ENCODE results near the gene HAPSTR1.
"Not testable (repeated sequence)": the region's sequence is repeated elsewhere in the genome, so short reads cannot be mapped to it uniquely, and the experiment has no call there.

The HAPSTR1 gene

GRCh38 chr16:9087733-9088132, 3.7 kb upstream of the HAPSTR1 start:
- not testable (repeated sequence) for H3K4me1 ChIP-seq (ENCODE audit: control insufficient read depth, insufficient read depth, low read length, poor library complexity, severe bottlenecking); H3K4me3 ChIP-seq (ENCODE audit: extremely low read depth, insufficient read depth, low read length, poor library complexity, severe bottlenecking); H3K36me3 ChIP-seq (ENCODE audit: control insufficient read depth, insufficient read depth, low read length); H3K27ac ChIP-seq (ENCODE audit: low read depth, low read length, severe bottlenecking); H3K9me3 ChIP-seq (ENCODE audit: control insufficient read depth, low read length)
- 85 to 97% methylated on average over 4 to 5 of the region's 7 CpGs for WGBS, 2 experiments (ENCODE audit: insufficient coverage in 2 of 2)

DNA sequence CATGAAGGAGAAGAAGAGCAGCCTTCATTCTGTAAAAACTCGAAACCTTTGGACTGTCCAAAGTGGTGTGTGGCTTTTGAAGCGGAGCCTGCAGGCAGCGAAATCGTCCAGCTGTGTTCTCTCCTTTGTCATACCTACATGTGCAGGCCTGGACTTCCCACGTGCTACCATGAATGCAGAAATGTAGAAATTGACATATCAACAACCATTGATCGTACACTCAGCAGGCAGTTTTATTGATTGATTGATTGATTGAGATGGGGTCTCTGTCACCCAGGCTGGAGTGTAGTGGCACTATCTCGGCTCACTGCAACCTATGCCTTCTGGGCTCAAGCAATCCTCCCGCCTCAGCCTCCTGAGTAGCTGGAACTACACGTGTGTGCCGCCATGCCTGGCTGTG, 2.6 kb upstream of the HAPSTR1 start:
- H3K4me1 ChIP-seq (ENCODE audit: control insufficient read depth, insufficient read depth, low read length, poor library complexity, severe bottlenecking): peaks cover 4% of the 10 kb centered on the region
- H3K36me3 ChIP-seq (ENCODE audit: control insufficient read depth, insufficient read depth, low read length): peaks cover 11% of the 10 kb centered on the region
- no peak overlapping the region for H3K4me3 ChIP-seq (ENCODE audit: extremely low read depth, insufficient read depth, low read length, poor library complexity, severe bottlenecking)

GRCh38 chr16:9089660-9090059, 1.8 kb upstream of the HAPSTR1 start:
- Histone ChIP-seq H3K4me3 (ENCODE audit: extremely low read depth, insufficient read depth, low read length, poor library complexity, severe bottlenecking) (peak overlapping the region; percentile 52), H3K27ac (ENCODE audit: low read depth, low read length, severe bottlenecking) (peak overlapping the region; percentile 84), H3K9me3 (ENCODE audit: control insufficient read depth, low read length) (no peaks in the 10 kb centered on the region), H3K36me3 (ENCODE audit: control insufficient read depth, insufficient read depth, low read length) (peaks cover 18% of the 10 kb centered on the region), H3K4me1 (ENCODE audit: control insufficient read depth, insufficient read depth, low read length, poor library complexity, severe bottlenecking) (peaks cover 4% of the 10 kb centered on the region)
- 83 to 94% methylated on average over 2 to 3 of the region's 6 CpGs for WGBS, 2 experiments (ENCODE audit: insufficient coverage in 2 of 2)

More for the DNA sequence above, 2.6 kb upstream of the HAPSTR1 start:
- Histone ChIP-seq H3K27ac (ENCODE audit: low read depth, low read length, severe bottlenecking) (no peak overlapping the region), H3K9me3 (ENCODE audit: control insufficient read depth, low read length) (no peaks in the 10 kb centered on the region)
- WGBS, 2 experiments (ENCODE audit: insufficient coverage in 2 of 2): 93 to 97% methylated on average over 7 to 8 of the region's 10 CpGs

DNA sequence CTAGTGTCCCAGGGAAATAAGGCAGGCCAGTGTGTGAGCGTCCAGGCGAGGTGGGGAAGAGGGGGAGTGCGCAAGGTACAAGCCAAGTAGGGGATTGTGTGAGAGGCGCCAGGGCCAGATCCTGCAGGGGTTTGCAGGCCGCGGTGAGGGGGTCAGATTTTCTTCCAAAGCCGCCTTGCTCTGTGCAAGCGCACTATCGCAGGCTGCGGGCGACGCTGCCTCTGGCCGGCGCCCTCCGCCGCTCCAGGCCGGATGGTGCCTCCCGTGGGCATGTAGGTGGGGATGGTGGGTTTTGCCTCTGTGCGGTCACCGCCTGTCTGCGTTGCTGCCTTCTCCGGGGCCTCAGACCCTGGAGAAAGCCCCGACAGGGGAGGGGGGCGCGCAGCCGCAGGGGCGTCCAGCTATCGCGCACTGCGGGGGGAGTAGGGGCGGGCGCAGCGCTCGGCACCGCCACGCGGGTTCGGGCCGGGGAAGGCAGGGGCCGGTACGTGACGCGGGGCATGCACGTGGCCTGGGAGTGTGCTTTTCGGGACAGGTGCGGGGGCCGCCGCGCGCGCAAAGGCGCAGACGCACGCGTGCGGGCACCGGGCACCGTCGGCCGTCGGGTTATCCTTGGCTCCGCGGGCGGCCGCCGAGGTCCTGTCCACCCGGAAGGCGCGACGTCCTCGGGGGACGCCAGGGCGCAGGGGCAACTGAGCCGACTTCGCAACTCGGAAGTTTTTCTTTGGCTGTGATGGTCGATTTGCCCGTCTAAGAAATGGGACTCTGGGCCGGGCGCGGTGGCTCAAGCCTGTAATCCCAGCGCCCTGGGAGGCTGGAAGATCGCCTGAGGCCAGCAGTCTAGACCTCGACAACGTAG, 1.1 kb upstream of the HAPSTR1 start:
- WGBS, 2 experiments (ENCODE audit: insufficient coverage in 2 of 2): 4% methylated on average over 55 to 74 of the region's 85 CpGs
- H3K4me1 ChIP-seq (ENCODE audit: control insufficient read depth, insufficient read depth, low read length, poor library complexity, severe bottlenecking): peaks cover 4% of the 10 kb centered on the region
- H3K27ac ChIP-seq (ENCODE audit: low read depth, low read length, severe bottlenecking): peak overlapping the region; percentile 84
- H3K4me3 ChIP-seq (ENCODE audit: extremely low read depth, insufficient read depth, low read length, poor library complexity, severe bottlenecking): peak overlapping the region; percentile 52
- H3K36me3 ChIP-seq (ENCODE audit: control insufficient read depth, insufficient read depth, low read length): peaks cover 24% of the 10 kb centered on the region
- H3K9me3 ChIP-seq (ENCODE audit: control insufficient read depth, low read length): no peaks in the 10 kb centered on the region

GRCh38 chr16:9091867-9092281, 430 bp downstream of the HAPSTR1 start:
- 0% methylated on average over 33 to 37 of the region's 51 CpGs for WGBS, 2 experiments (ENCODE audit: insufficient coverage in 2 of 2)
- H3K4me3 ChIP-seq (ENCODE audit: extremely low read depth, insufficient read depth, low read length, poor library complexity, severe bottlenecking): peak overlapping the region; percentile 96

GRCh38 chr16:9092282-9092977, 986 bp downstream of the HAPSTR1 start:
- 0% methylated on average over 33 to 47 of the region's 64 CpGs for WGBS, 2 experiments (ENCODE audit: insufficient coverage in 2 of 2)
- peak overlapping the region; percentile 96 for H3K4me3 ChIP-seq (ENCODE audit: extremely low read depth, insufficient read depth, low read length, poor library complexity, severe bottlenecking)
- peak overlapping the region; percentile 81 for H3K27ac ChIP-seq (ENCODE audit: low read depth, low read length, severe bottlenecking)
- no peaks in the 10 kb centered on the region for H3K9me3 ChIP-seq (ENCODE audit: control insufficient read depth, low read length)
- peaks cover 43% of the 10 kb centered on the region for H3K36me3 ChIP-seq (ENCODE audit: control insufficient read depth, insufficient read depth, low read length)
- peaks cover 4% of the 10 kb centered on the region for H3K4me1 ChIP-seq (ENCODE audit: control insufficient read depth, insufficient read depth, low read length, poor library complexity, severe bottlenecking)

More at GRCh38 chr16:9091867-9092281, 430 bp downstream of the HAPSTR1 start:
- H3K36me3 ChIP-seq (ENCODE audit: control insufficient read depth, insufficient read depth, low read length): peaks cover 39% of the 10 kb centered on the region
- no peaks in the 10 kb centered on the region for H3K9me3 ChIP-seq (ENCODE audit: control insufficient read depth, low read length)
- H3K27ac ChIP-seq (ENCODE audit: low read depth, low read length, severe bottlenecking): peak overlapping the region; percentile 81
- peaks cover 4% of the 10 kb centered on the region for H3K4me1 ChIP-seq (ENCODE audit: control insufficient read depth, insufficient read depth, low read length, poor library complexity, severe bottlenecking)

GRCh38 chr16:9092978-9093344, 1.5 kb downstream of the HAPSTR1 start:
- Histone ChIP-seq H3K27ac (ENCODE audit: low read depth, low read length, severe bottlenecking) (peak overlapping the region; percentile 81), H3K36me3 (ENCODE audit: control insufficient read depth, insufficient read depth, low read length) (peaks cover 48% of the 10 kb centered on the region), H3K4me3 (ENCODE audit: extremely low read depth, insufficient read depth, low read length, poor library complexity, severe bottlenecking) (peak overlapping the region; percentile 96), H3K9me3 (ENCODE audit: control insufficient read depth, low read length) (no peaks in the 10 kb centered on the region), H3K4me1 (ENCODE audit: control insufficient read depth, insufficient read depth, low read length, poor library complexity, severe bottlenecking) (peaks cover 4% of the 10 kb centered on the region)
- WGBS, 2 experiments (ENCODE audit: insufficient coverage in 2 of 2): 0 to 4% methylated on average over 11 to 14 of the region's 18 CpGs

GRCh38 chr16:9094011-9094846, 2.8 kb downstream of the HAPSTR1 start:
- 36 to 45% methylated on average over 5 to 6 of the region's 8 CpGs for WGBS, 2 experiments (ENCODE audit: insufficient coverage in 2 of 2)
- Histone ChIP-seq H3K4me1 (ENCODE audit: control insufficient read depth, insufficient read depth, low read length, poor library complexity, severe bottlenecking) (peaks cover 6% of the 10 kb centered on the region), H3K9me3 (ENCODE audit: control insufficient read depth, low read length) (no peaks in the 10 kb centered on the region), H3K4me3 (ENCODE audit: extremely low read depth, insufficient read depth, low read length, poor library complexity, severe bottlenecking) (peak overlapping the region; percentile 96), H3K27ac (ENCODE audit: low read depth, low read length, severe bottlenecking) (no peak overlapping the region), H3K36me3 (ENCODE audit: control insufficient read depth, insufficient read depth, low read length) (peaks cover 61% of the 10 kb centered on the region)

GRCh38 chr16:9095171-9095570, 3.7 kb downstream of the HAPSTR1 start:
- H3K4me1 ChIP-seq (ENCODE audit: control insufficient read depth, insufficient read depth, low read length, poor library complexity, severe bottlenecking): peaks cover 6% of the 10 kb centered on the region
- no peak overlapping the region for H3K27ac ChIP-seq (ENCODE audit: low read depth, low read length, severe bottlenecking)
- H3K36me3 ChIP-seq (ENCODE audit: control insufficient read depth, insufficient read depth, low read length): peaks cover 70% of the 10 kb centered on the region
- peak overlapping the region; percentile 12 for H3K4me3 ChIP-seq (ENCODE audit: extremely low read depth, insufficient read depth, low read length, poor library complexity, severe bottlenecking)
- no peaks in the 10 kb centered on the region for H3K9me3 ChIP-seq (ENCODE audit: control insufficient read depth, low read length)
- WGBS, 2 experiments (ENCODE audit: insufficient coverage in 2 of 2): 20% methylated on average over 1 of the region's 1 CpG; no CpG with 5 or more reads in 1 of the 2 experiments

DNA sequence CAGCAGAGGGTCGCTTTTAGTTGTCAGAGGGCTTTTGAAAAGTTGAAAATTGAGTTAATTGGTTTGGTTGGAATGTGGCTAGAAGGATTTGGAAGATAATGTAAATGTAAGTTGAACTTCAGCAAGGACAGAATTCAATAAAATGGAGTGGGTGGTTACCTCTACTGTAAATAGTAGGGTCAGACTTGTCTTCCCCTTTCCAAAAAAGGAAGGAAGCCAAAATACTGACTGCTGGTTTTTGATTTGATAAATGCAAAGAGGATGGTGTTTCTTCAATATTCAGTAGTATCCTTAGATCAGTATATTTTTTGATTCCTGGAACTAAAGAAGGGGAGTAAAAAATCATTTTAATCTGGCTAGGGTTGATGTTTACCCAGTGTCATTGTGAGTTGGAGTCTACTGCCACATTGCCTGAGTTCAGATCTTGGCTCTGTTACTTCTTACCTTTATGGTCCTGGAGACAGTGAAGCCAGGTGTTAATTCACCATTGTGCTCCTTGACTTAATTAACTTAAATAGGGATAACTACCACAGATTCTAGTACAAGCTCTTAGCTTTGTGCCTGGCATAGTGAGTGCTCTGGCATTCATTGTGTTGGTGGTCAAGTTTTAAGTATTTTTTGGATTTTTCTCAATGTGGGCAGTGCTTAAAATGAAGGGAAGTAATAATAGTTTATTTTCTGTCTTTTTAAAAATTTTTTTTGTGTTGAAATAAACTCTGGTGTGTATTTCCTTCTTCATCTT, 4.4 kb downstream of the HAPSTR1 start:
- Histone ChIP-seq H3K4me1 (ENCODE audit: control insufficient read depth, insufficient read depth, low read length, poor library complexity, severe bottlenecking) (peaks cover 6% of the 10 kb centered on the region), H3K36me3 (ENCODE audit: control insufficient read depth, insufficient read depth, low read length) (peaks cover 77% of the 10 kb centered on the region), H3K27ac (ENCODE audit: low read depth, low read length, severe bottlenecking) (no peak overlapping the region), H3K4me3 (ENCODE audit: extremely low read depth, insufficient read depth, low read length, poor library complexity, severe bottlenecking) (peak overlapping the region; percentile 12), H3K9me3 (ENCODE audit: control insufficient read depth, low read length) (no peaks in the 10 kb centered on the region)
- 67% methylated on average over 1 of the region's 1 CpG; no CpG with 5 or more reads in 1 of the 2 experiments for WGBS, 2 experiments (ENCODE audit: insufficient coverage in 2 of 2)
